HG02623 (cell line): Measurements from ENCODE around the gene SLC44A3.

ENCODE experiments used
- ATAC-seq: cut with Tn5 transposase; IDR thresholded peaks from one replicate; pipeline ENCODE4 v1.9.1; 2021; ENCODE audit warnings: moderate library complexity; ENCODE audit not compliant: unreplicated experiment

The SLC44A3 gene

DNA sequence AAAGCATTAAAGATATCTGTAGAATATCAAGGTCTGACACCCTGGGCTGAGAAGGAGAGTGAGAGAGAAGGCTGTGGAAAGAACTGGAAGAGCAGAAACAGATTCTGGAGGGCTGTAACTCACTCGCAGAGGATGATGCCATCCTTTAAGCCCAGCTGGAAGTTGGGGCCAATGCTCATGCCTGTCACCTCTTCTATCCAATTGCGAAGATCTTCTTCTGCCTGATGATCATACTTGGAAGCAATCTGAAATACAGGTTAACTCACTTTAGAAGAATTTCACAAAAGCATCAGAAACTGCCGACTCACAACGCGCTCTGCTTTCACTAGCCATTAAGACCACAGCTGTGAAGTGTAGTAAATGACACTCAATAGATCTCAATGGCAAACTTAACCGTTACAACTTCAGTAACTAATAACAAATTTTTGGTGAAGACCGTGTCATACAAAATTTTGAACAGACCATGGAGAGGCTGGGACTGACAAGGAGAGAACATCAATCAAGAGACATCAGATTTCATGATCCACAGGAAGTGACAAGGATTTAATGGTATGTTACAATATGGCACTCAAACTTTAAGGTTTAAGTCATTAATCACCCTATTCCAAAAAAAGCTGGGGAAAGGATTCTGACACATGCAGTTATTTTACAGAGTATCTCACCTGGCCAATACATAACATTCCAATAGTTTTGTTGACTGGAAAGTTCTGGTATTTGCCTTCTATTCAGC is 83.3 kb downstream of the SLC44A3 start:
- no peak for ATAC-seq

DNA sequence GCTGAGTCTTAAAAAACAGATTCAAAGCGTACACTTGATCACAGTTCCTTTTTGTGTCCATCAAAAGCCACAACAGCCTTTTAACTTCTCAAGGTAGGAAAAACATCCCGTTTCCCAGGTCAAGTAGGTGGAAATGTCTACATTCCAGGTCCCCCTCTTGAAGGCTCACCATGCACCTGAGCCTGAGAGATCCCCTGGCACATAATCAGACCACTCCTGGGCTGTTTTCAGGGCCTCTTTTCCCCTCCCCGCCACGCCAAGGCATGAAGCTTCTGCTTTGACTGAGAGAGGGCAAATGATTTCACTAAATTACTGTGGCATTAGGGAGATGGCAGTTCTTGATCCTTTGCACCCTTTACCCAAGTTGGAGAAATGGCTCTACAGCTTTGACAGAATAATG is 85.0 kb downstream of the SLC44A3 start:
- ATAC-seq = no peak

DNA sequence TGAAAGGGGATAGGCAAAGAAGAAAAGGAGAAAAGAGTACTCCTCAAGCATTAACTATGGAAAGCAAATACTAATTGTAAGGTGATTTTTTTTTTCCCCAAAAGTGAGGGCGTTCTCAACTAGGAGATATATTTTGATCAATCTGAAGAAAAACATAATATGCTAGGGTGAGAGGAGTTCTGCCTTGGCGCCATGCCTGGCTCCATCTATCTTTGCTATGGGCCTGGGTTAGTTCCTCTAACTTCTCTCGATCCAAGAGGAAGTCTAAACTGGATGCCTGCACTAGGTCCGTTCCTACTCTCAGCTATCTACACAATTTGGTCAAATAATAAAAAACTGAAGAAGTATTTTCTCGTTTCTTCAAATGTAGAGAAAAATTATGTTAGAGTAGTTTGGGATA is 86.2 kb downstream of the SLC44A3 start:
- ATAC-seq = no peak

DNA sequence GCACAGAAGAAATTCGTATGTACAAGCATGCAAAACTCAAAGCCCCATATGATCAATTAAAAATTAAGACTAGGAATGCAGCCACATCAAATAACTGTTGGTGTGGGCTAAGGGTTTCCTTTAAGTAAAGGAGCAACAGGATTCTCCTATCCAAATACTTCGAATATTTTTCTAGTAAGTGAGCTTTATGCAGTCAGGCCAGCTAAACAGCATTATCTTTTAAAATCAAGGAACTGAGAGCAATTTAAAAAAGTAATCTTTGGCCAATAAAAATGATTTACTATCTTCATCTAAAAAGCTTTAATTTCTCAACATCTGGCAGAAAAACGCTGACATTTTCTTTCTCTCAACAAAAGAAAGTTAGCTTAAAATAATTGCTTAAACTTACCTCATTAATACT is 87.0 kb downstream of the SLC44A3 start:
- no peak for ATAC-seq

DNA sequence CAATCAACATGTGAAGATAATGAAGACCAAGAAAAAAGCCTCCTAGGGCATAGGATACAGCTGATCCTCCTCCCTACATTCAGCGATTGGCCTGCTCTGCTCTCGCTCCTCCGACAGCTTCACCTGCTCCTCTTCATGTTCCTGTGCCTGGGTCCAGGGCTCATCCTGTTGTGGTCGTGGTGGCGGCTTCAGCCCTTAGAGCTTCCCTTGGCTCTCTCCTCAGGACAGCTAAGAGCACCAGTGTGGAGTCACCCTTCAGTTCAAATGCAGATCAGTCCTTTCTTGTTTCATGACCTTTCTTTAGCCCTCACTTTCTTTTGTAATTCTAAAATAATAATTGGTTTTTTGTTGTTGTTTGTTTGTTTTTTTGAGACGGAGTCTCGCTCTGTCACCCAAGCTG is 88.0 kb downstream of the SLC44A3 start:
- no peak for ATAC-seq

DNA sequence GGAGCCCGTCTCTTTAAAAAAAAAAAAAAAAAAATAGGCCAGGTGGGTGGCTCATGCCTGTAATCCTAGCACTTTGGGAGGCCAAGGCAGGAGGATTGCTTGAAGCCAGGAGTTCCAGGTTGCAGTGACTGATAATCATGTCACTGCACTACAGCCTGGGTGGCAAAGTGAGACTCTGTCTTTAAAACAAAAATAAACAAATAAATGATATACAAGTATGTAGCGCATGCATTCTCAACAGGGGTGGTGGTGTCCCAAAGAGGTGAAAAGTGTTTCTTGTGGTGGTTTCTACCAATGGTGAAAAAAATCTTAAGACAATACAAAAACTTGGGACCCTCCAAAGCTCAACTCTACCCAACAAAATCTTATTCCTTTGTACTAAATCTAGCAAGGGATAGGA is 88.8 kb downstream of the SLC44A3 start:
- ATAC-seq = no peak

DNA sequence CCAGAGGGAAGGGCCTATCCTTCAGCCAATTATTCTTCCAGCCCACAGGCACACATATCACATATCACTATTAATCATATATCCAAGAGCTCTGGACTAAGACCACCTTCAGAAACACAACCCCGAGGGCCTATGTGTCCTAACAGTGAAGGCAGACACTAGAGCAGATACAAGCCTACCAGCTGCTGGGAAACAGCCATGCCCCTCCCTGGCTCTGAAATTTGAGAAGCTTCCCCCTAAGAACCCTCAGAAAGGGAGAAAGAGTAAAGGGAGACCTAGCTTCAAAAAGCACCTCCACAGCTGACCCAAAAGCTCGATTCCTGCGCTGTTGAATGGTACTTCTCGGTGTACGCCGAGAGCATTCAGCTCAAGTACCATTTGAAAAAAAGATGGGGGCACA is 89.3 kb downstream of the SLC44A3 start:
- no peak for ATAC-seq

DNA sequence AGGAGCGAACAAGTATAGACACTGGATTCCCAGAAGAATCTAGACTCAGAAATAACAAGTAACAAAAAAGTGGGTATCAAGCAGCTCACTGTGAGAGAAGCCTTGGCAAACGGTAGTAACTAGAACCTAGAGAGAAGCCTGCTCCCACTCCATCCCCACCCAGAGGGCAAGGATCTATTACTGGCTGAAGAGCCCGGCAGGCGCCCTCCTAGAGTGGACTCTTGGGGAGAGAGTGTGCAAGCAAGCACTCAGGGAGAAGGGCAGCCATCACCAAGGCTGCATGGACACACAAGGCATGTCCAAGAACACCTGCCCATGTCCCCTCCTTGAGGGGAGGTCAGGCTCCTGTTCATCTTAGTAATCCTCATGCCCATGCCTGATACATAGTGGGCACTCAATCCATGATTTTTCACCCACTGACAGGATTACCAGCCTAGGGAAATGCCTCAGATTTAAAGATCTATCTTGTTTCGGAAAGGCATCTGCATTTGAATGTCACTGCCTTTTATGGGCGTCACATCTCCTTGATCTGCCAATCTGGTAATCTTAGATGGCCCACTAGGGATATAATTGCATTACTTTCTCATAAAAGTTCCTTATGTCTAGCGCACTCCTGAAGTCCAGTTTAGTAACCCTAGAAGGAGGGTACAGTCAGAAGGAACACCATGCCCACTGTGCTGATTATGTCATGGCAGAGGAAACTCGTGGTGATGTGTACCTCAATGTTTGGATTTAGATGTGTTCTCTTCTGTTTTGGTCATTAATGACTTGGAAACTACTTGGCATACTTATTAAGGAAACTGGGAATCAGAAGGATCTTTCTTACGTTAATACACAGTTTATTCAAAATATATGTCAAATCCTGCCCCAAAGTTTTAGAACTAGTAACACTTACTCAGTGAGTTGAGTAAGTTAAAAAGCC is 92.4 kb downstream of the SLC44A3 start:
- no peak for ATAC-seq

DNA sequence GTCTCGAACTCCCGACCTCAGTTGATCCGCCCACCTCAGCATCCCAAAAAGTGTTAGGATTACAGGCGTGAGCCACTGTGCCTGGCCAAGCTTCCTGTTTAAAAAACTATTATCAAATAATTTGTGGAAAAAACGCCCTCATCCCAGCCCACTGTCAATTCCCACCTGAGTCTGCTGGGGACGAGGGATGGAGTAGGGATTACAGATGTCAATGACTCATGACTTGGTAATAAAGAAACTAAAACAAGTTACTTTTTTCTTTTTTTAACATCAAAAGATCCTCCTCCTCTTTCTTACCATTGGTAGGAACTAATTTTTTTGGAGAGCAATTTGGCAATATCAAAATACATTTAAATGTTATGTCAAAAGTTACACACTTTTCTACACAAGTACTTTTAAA is 97.1 kb downstream of the SLC44A3 start:
- no peak for ATAC-seq

DNA sequence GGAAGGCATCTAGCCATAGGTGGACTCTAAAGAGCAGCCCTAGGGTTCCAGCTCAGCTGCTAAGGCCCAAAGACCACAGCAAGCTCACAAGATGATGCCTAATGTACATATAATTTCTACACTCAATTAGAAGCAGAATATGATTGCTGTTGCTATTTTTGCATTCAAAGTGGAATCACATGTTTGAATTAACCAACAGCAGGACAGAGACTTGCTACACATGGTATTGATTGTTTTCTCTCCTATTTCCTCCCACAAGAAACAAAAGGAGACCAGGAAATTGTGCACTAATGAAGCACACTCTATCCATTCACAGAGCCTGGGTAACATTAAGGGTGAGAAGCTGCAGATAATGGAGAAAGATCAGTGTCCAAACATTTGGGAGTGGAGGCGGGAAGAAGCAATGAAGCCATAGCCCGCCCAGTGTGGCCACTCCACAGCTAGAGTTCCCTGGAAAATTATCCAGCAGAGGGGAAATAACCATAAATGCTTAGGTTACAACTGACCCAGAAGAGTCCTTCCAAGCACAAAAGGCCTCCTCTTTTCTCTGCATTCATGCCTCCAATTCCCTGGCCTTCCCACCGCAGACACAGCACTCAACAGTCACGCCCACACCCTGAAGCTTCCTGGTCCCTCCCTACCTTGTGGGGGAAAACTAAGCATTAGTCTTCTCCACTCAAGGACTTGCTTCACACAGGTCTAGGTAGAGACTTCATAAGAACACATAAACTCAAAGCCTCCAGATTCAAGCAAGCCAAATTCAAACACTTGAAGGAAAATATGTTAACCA is 99.3 kb downstream of the SLC44A3 start:
- no peak for ATAC-seq

DNA sequence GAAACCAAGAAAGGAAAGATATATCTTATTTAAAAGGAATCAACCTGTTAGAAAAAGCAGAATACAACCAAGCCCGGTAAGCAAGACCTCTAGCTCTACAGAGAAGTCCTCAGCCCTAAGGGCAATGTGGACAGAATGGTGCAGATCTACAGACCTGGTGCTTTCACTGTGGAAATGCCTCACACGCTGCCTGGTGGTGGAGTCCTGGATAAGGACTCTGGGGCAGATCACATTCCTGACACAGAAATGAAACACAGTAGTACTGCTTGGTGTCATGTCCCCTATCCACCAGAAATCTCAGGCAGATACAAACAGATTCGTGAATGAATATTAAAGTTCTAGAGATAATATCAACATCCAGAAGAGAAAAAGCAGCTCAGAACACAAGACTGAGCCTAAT is 99.9 kb downstream of the SLC44A3 start:
- no peak for ATAC-seq

DNA sequence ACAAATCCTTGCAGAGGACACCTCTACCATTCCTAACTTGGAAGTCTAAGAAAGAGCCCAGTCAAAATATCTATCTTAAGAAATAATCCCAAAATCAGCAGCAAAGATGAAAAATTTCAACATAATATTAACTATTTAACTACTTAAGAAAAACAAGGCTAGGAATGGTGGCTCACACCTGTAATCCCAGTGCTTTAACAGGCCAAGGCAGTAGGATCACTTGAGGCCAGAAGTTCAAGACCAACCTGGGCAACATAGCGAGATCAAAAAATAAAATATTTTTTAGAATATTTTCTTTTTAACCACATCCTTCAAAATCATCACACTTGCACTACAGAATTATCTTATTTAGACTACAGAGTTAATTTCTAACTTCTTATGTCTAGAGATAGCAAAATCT is 101.8 kb downstream of the SLC44A3 start:
- ATAC-seq = no peak

DNA sequence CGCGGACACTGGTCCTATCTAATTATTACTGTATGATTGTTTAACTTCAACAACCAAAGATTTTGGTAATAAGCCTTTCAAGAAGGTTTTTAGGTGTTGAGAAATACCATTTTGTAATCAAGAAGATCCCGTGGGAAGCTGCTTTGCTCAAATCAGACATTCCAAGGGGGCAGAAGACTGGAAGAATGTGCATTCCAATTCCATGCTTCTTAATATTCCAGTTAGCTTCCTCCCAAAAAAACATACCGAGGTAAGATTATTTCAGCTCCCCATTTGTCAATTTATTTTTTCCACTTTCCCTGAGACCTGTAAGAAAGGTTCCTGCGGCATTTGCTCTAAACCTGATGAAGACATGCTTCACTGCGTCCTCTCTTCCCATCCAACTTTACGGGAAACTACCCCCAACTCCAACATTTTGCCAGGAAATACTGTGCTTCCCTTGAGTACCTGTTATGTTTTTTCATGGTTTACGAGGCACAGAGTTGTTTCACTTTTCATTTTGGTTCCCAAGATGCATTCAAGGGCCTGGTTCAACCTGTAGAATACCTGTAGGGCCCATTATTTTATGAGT is 102.7 kb downstream of the SLC44A3 start:
- no peak for ATAC-seq

DNA sequence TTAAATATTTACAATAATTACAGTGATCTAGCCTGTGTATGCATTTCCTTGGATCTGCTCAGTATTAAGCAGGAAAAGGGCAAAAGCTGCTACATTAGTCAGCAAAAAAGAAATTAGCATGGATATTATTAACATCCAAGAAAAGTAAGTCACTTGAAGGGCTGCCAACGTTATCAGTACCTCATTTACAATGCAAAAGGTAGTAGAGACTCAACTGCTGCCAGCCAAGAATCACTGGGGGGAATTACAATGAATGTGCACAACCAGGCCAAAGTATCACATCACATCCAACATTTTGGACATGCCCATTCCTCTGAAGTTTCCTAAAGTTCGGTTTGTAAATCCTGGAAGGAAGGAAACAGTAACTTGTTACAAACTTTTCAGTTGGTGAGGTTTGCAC is 104.8 kb downstream of the SLC44A3 start:
- no peak for ATAC-seq

DNA sequence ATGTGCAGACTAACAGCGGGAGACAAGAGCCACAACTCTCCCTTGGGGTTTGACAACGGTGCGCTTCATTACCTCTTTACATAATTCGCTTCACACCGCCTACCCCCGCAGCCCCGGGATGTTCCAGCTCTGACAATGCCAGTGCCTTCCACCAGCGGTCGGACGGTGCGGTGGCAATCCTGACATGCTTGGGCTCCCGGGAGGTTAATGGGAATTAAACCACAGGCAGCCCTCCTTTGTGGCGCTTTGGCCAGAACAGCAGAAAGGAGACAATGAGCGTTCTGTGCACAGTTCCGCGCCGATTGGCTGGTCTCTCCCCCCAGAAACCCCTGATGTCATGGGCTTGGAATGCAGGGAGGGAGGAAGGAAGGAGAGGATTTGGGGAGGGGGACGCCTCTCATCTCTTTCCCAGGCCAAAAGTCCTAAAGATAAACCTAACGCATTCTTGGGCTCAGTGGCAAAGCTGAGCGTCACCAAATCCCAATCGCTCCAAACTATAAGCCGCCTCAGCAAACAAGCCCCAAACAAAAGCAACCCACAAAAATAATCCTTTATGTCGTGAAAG is 105.5 kb downstream of the SLC44A3 start:
- no peak for ATAC-seq

DNA sequence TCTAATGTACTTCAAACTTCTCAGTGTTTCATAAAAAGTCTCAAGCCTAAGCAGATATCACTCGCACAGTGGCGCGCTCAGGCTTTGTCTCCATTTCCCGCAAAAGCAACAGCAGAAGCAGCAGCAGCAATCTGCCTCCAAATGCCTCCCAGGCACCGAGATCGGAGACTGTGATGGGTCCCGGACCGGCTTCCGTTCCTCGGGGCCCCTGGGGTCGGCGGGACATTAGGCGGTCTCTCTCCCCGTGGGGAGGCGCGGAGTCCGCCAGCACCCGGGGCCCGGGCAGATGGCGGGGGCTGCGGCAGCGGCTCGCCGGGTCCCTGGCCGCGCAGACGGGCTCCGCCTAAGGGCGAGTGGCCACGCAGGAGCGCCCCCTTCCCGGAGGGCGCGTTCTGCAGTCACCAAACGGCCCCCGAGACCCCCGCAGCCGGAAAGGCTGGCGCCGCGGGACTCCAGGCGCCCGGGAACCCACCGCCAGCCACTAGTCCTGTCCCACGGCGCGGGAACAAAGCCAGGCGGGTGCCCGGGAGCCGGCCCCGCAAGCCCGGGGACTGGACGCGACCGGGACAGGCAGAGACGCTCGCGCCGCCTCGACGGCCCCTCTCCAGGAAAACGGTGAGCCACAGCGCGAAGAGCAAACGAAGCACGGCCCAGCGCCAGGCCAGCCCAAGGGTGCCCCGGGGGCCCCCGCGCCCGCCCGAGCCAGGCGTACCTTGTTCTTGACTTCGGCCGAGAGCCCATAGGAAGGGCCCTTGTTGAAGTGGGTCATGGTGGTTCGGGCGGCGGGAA is 106.2 kb downstream of the SLC44A3 start:
- ATAC-seq = peak; percentile 16

DNA sequence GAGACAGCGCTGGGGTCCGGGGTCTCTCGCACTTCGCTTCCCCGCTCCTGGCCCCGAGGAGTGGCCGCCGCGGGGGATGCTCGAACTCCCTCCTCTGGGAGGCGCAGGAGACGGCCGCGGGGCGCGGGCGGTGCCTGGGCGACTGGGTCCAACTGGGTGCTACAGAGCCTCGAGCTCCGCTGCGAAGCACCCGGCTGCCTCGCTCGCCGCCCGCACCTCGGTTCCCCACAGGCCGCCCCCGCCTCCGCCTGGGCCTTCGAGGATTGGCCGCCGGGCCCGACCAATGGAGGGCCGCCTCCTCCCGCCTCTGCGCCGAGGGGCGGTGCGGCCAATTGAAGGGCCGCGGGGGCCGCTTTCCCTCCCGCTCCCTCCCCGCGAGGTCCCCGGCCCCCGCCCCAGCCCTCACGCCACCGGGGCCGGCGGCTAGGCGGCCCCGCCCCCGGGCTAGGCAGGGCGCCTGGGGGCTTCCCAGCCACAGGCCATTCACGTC is 106.8 kb downstream of the SLC44A3 start, which contains the start of gene CNN3:
TSS of gene CNN3 (minus strand) at position 196 of the 490 bp plus-strand sequence. CDS start 216 bp downstream, outside the sequence.
- peak; percentile 84 for ATAC-seq

DNA sequence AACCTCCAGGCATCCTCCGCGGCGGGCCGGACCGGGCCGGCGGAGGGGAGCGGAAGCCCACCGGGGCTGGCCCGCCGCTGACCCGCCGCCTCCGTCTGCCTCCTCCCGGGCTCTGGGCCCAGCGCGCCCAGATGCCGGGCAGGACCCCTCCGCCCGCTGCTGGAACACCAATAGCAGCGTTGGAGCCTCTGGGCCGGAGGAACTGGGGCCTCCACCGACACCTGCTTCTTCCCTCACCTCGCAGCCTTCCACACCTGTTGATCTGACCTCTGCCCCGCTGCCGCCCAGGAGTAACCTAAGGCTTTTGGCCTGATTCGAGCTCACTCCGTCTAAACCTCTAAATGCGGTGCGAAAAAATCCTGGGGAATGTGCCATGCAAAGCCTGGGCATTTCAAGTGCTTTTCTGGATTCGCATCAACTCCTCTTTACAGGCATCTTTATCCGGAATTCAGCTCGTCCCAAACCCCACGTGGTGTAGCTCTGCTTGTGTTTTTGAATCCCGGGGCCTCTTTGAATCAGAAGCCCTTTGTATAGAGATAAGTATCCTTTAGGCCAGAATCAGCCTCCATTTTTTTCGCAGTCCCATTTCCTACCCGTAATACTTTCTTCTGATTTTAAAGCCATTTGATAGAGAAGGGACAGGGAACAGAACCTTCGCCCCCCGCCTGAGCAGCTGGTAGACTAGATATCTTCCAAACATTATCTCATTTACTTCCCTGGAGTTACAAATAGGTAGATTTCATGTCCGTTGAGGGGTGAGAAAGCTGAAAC is 107.4 kb downstream of the SLC44A3 start:
- peak; percentile 22 for ATAC-seq
